H1 (cell line): ENCODE measurements around the gene TMEM185A. TPM values are rescaled to one million over a fixed set of nuclear protein-coding genes. Genes with fewer than 3 reads are reported as not detected.

Experiments
- CTCF ChIA-PET: fragments of 300-600 bp; sonication (Branson Sonifier 250); formaldehyde crosslinking; loops from one replicate; lab custom pipeline; 2021; ENCODE audit not compliant: partially characterized antibody; lab: Charles Lee
- POLR2A ChIA-PET: fragments of 300-600 bp; sonication (Branson Sonifier 250); formaldehyde crosslinking; loops from one replicate; lab custom pipeline; 2021; ENCODE audit warnings: inconsistent platforms; ENCODE audit not compliant: partially characterized antibody; lab: Charles Lee
- DNase-seq, 2 experiments: peaks; one replicate each; pipeline versions ENCODE4 v3.0.0 to v3.0.0-alpha.2; 2010 to 2022; ENCODE audit warnings: low spot score in 2 of 2, low read depth in 1 of 2, mixed read lengths in 1 of 2
- FAIRE-seq: peaks from 2 replicates; lab custom pipeline; 2011; peaks lifted over from hg19 to GRCh38; lab: Jason Lieb, UNC
- H2AFZ ChIP-seq: 2 replicates; pipeline ENCODE4 v1.8.1; 2012; ENCODE audit warnings: low read length, inconsistent platforms
- H2AK5ac ChIP-seq: 2 replicates; pipeline ENCODE4 v1.6.1; 2013; ENCODE audit warnings: low read depth, low read length
- H2BK120ac ChIP-seq: replicated peaks from 2 replicates; pipeline ENCODE3; 2013; ENCODE audit warnings: low read depth, low read length, inconsistent platforms
- H2BK12ac ChIP-seq: 2 replicates; pipeline ENCODE4 v1.6.1; 2013; ENCODE audit warnings: low read depth, low read length
- H2BK15ac ChIP-seq: 2 replicates; pipeline ENCODE4 v1.6.1; 2013; ENCODE audit warnings: low read length
- H2BK20ac ChIP-seq: 2 replicates; pipeline ENCODE4 v1.6.1; 2013; ENCODE audit warnings: low read length
- H2BK5ac ChIP-seq: 2 replicates; pipeline ENCODE4 v1.6.1; 2013; ENCODE audit warnings: low read depth, low read length
- H3K14ac ChIP-seq: 2 replicates; pipeline ENCODE4 v1.6.1; 2013; ENCODE audit warnings: inconsistent platforms; ENCODE audit not compliant: insufficient read length
- H3K18ac ChIP-seq: 2 replicates; pipeline ENCODE4 v1.6.1; 2013; ENCODE audit warnings: low read length; ENCODE audit errors: extremely low read depth
- H3K23ac ChIP-seq: 2 replicates; pipeline ENCODE4 v1.6.1; 2013; ENCODE audit warnings: inconsistent platforms; ENCODE audit not compliant: insufficient read length
- H3K23me2 ChIP-seq: 2 replicates; pipeline ENCODE4 v1.6.1; 2013; ENCODE audit warnings: low read depth, low read length
- H3K27ac ChIP-seq: 2 replicates; pipeline ENCODE4 v1.6.1; 2011; ENCODE audit warnings: low read depth, low read length, inconsistent platforms
- H3K27me3 ChIP-seq, 4 experiments: replicated peaks in 1 of 4; 1 replicate in 1 of 4; 2 replicates in 3 of 4; pipeline versions ENCODE4 v1.6.1 to v1.8.1; 2011 to 2013; ENCODE audit warnings: low read length in 3 of 4, mild to moderate bottlenecking in 3 of 4, inconsistent platforms in 2 of 4, mixed read lengths in 2 of 4, moderate library complexity in 1 of 4; ENCODE audit not compliant: control insufficient read depth in 3 of 4, insufficient read depth in 3 of 4; ENCODE audit errors: extremely low read depth in 1 of 4
- H3K36me3 ChIP-seq, 4 experiments: 2 replicates each; pipeline versions ENCODE4 v1.6.1 to v1.8.1; 2011 to 2013; ENCODE audit warnings: mild to moderate bottlenecking in 4 of 4, low read length in 3 of 4, moderate library complexity in 2 of 4, control low read depth in 1 of 4, inconsistent platforms in 1 of 4; ENCODE audit not compliant: insufficient read depth in 4 of 4, control insufficient read depth in 2 of 4
- H3K4ac ChIP-seq: replicated peaks from 2 replicates; pipeline ENCODE3; 2013; ENCODE audit warnings: low read length, low read depth, mixed read lengths, inconsistent platforms; ENCODE audit not compliant: insufficient read length
- H3K4me1 ChIP-seq, 4 experiments: replicated peaks in 1 of 4; 1 replicate in 1 of 4; 2 replicates in 3 of 4; pipeline versions ENCODE4 v1.6.1 to v1.8.1; 2011 to 2013; ENCODE audit warnings: low read length in 3 of 4, inconsistent platforms in 2 of 4, mixed read lengths in 1 of 4; ENCODE audit not compliant: insufficient read depth in 4 of 4, control insufficient read depth in 3 of 4
- H3K4me2 ChIP-seq, 2 experiments: 2 replicates each; pipeline versions ENCODE4 v1.6.1 to v1.8.1; 2011 to 2013; ENCODE audit warnings: low read depth in 2 of 2, low read length in 2 of 2, control low read depth in 1 of 2, inconsistent platforms in 1 of 2, mild to moderate bottlenecking in 1 of 2; ENCODE audit not compliant: insufficient read depth in 1 of 2
- H3K4me3 ChIP-seq, 4 experiments: fragments of 200-600, 300-600 bp in 1 of 4; sonication (generic), shearing (Covaris generic), sonication (Bioruptor Twin) in 1 of 4; 2 replicates each; pipeline versions ENCODE4 v1.5.1 to v1.8.1; 2011 to 2016; ENCODE audit warnings: low read length in 4 of 4, low read depth in 3 of 4, control low read depth in 2 of 4, inconsistent platforms in 2 of 4, mild to moderate bottlenecking in 2 of 4, mixed read lengths in 1 of 4, moderate library complexity in 1 of 4; ENCODE audit not compliant: insufficient read depth in 2 of 4; ENCODE audit errors: extremely low read depth in 1 of 4
- H3K56ac ChIP-seq: replicated peaks from 2 replicates; pipeline ENCODE3; 2013; ENCODE audit warnings: low read depth, mild to moderate bottlenecking, mixed read lengths, low read length, inconsistent platforms; ENCODE audit not compliant: insufficient read length
- H3K79me1 ChIP-seq: 2 replicates; pipeline ENCODE4 v1.6.1; 2013; ENCODE audit warnings: low read depth, low read length, control low read depth
- H3K79me2 ChIP-seq, 2 experiments: 2 replicates each; pipeline versions ENCODE4 v1.6.1 to v1.8.1; 2012 to 2013; ENCODE audit warnings: low read length in 2 of 2, mild to moderate bottlenecking in 2 of 2, inconsistent platforms in 1 of 2; ENCODE audit not compliant: insufficient read depth in 2 of 2, control insufficient read depth in 1 of 2
- H3K9ac ChIP-seq, 4 experiments: replicated peaks in 1 of 4; 1 replicate in 1 of 4; 2 replicates in 3 of 4; pipeline versions ENCODE4 v1.6.1 to v1.8.1; 2011 to 2013; ENCODE audit warnings: low read depth in 3 of 4, low read length in 3 of 4, control low read depth in 2 of 4, mild to moderate bottlenecking in 2 of 4, moderate library complexity in 2 of 4, inconsistent platforms in 1 of 4; ENCODE audit errors: extremely low read depth in 1 of 4
- H3K9me3 ChIP-seq, 2 experiments: 2 replicates each; pipeline versions ENCODE4 v1.6.1 to v1.8.1; 2012 to 2013; ENCODE audit warnings: mild to moderate bottlenecking in 2 of 2, moderate library complexity in 2 of 2, control low read depth in 1 of 2, inconsistent platforms in 1 of 2, low read depth in 1 of 2, low read length in 1 of 2, mixed read lengths in 1 of 2; ENCODE audit not compliant: insufficient read depth in 2 of 2
- H4K20me1 ChIP-seq, 2 experiments: replicated peaks in 1 of 2; 2 replicates each; pipeline versions ENCODE3 to v1.8.1; 2011 to 2013; ENCODE audit warnings: inconsistent platforms in 2 of 2, low read length in 2 of 2, mild to moderate bottlenecking in 1 of 2; ENCODE audit not compliant: insufficient read depth in 2 of 2, control insufficient read depth in 1 of 2
- H4K5ac ChIP-seq: 2 replicates; pipeline ENCODE4 v1.6.1; 2013; ENCODE audit warnings: low read length, low read depth, mixed read lengths, inconsistent platforms; ENCODE audit not compliant: insufficient read length
- H4K8ac ChIP-seq: 2 replicates; pipeline ENCODE4 v1.8.0; 2013; ENCODE audit warnings: mild to moderate bottlenecking, moderate library complexity, low read length, inconsistent platforms; ENCODE audit not compliant: insufficient read depth; ENCODE audit errors: extremely low read depth
- H4K91ac ChIP-seq: replicated peaks from 2 replicates; pipeline ENCODE3; 2013; ENCODE audit warnings: low read length, mixed read lengths, inconsistent platforms; ENCODE audit not compliant: insufficient read length
- CBX8 ChIP-seq: fragments of 300-800, 300-1000 bp; sonication (generic); IDR thresholded peaks from 2 replicates; pipeline ENCODE4 v1.7.1; 2016; ENCODE audit warnings: low read depth, low read length, borderline replicate concordance
- CTCF ChIP-seq, 3 experiments: IDR thresholded peaks; 1 replicate in 2 of 3; 2 replicates in 1 of 3; pipeline versions ENCODE4 v1.5.1 to v1.6.1; 2011; ENCODE audit warnings: low read length in 3 of 3, mild to moderate bottlenecking in 3 of 3, inconsistent platforms in 2 of 3, low read depth in 1 of 3, moderate library complexity in 1 of 3; ENCODE audit not compliant: insufficient read depth in 1 of 3; ENCODE audit errors: control extremely low read depth in 1 of 3
- JUN ChIP-seq: IDR thresholded peaks from 2 replicates; pipeline ENCODE4 v1.6.1; 2011; ENCODE audit warnings: low read depth, mild to moderate bottlenecking, improper control_type of control experiment, low read length
- KDM1A ChIP-seq: fragments of 200-600, 300-600 bp; sonication (generic); IDR thresholded peaks from 2 replicates; pipeline ENCODE4 v1.7.1; 2016; ENCODE audit warnings: mild to moderate bottlenecking, low read length, borderline replicate concordance
- NANOG ChIP-seq: IDR thresholded peaks from 2 replicates; pipeline ENCODE4 v1.6.1; 2011; ENCODE audit warnings: low read length, low read depth, mild to moderate bottlenecking, inconsistent platforms; ENCODE audit not compliant: insufficient read depth, poor library complexity, severe bottlenecking
- SP2 ChIP-seq: IDR thresholded peaks from 2 replicates; pipeline ENCODE4 v1.6.1; 2012; ENCODE audit warnings: mild to moderate bottlenecking, low read length, inconsistent platforms
- SP4 ChIP-seq: IDR thresholded peaks from 2 replicates; pipeline ENCODE4 v1.6.1; 2012; ENCODE audit warnings: low read length, inconsistent platforms
- SUZ12 ChIP-seq: fragments of 200-600 bp; sonication (generic); IDR thresholded peaks from 2 replicates; pipeline ENCODE4 v1.6.1; 2012; ENCODE audit warnings: mild to moderate bottlenecking, inconsistent platforms, low read length, moderate library complexity, mixed read lengths
- TBP ChIP-seq: IDR thresholded peaks from 2 replicates; pipeline ENCODE4 v1.6.1; 2011; ENCODE audit warnings: low read depth, low read length, improper control_type of control experiment
- WGBS, 2 experiments: shearing (Covaris generic) in 1 of 2; methylation state at CpG; one replicate each; pipeline versions ENCODE4 v1.1.6 to v1.1.7; 2013 to 2015; ENCODE audit warnings: low lambda C conversion rate in 2 of 2, mixed read lengths in 2 of 2, inconsistent platforms in 1 of 2, low coverage in 1 of 2, missing lambda C conversion rate in 1 of 2; ENCODE audit not compliant: insufficient replicate concordance in 2 of 2, insufficient coverage in 1 of 2, insufficient read length in 1 of 2; ENCODE audit errors: extremely low coverage in 1 of 2, missing lambda C conversion rate in 1 of 2; 5-methylcytosine and 5-hydroxymethylcytosine counted together
- polyA plus RNA-seq, 7 experiments: library from polyadenylated mRNA; depleted of rRNA in 3 of 7; stranded (reverse) in 5 of 7; unstranded in 2 of 7; fragments of >200 nt in 5 of 7; fragments of 200-250 nt in 2 of 7; gene quantifications; 1 replicate in 5 of 7; 2 replicates in 1 of 7; 4 replicates in 1 of 7; pipeline versions ENCODE4 v1.2.1 to v1.2.3, GENCODE V29; 2011 to 2013; ENCODE audit warnings: missing spikeins in 2 of 7, mixed read lengths in 2 of 7
- total RNA-seq: library from RNA; stranded (reverse); fragmentation: NEBNext Ultra II Directional; extraction: Animal tissue kit (Norgen Biotek cat#: 25700); gene quantifications from 2 replicates; pipeline ENCODE4 v1.2.1, GENCODE V29; 2021
- TF ChIP-seq, protein P1 (sequence below): IDR thresholded peaks from 2 replicates; pipeline ENCODE4 v1.6.1; 2012; ENCODE audit warnings: inconsistent platforms

The TMEM185A gene
- total and polyA plus RNA-seq, 2 of the 8 experiments (the other 6 are each of a cell fraction or from before 2014, with no cell fraction given): 15.0 to 26.5 TPM

- no peak overlapping the region for H3K27ac ChIP-seq
- CTCF ChIA-PET: no interaction called here
- DNase-seq (no peak), FAIRE-seq (no peak)
- H3K4me3 ChIP-seq: no peak overlapping the region
- TF ChIP-seq JUN: no peak
- TF ChIP-seq TBP: no peak
- no peak for TF ChIP-seq SUZ12
- no peak for TF ChIP-seq CTCF (IDR thresholded peaks at IDR 0.05; ENCODE audit: control extremely low read depth in 1 of 3, insufficient read depth in 1 of 3, low read depth in 1 of 3, low read length in 3 of 3)
- TF ChIP-seq CBX8: no peak
- TF ChIP-seq KDM1A: no peak
- TF ChIP-seq NANOG: no peak
- TF ChIP-seq SP2: no peak
- no peak for TF ChIP-seq SP4
- TF ChIP-seq, protein P1, sequence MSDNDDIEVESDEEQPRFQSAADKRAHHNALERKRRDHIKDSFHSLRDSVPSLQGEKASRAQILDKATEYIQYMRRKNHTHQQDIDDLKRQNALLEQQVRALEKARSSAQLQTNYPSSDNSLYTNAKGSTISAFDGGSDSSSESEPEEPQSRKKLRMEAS: no peak
- H2AK5ac ChIP-seq: no peak overlapping the region
- no peak overlapping the region for H3K56ac ChIP-seq
- no peak overlapping the region for H4K5ac ChIP-seq
- no peaks in the 10 kb centered on the region for H4K20me1 ChIP-seq
- no peaks in the 10 kb centered on the region for H3K4me1 ChIP-seq
- 90% methylated on average over 6 of the region's 6 CpGs; no CpG with 5 or more reads in 1 of the 2 experiments for WGBS, 2 experiments
- H3K27me3 ChIP-seq: no peaks in the 10 kb centered on the region
- no peak overlapping the region for H3K23ac ChIP-seq
- no peak overlapping the region for H3K4me2 ChIP-seq
- H4K8ac ChIP-seq: no peak overlapping the region
- H3K9ac ChIP-seq: no peak overlapping the region
- no peak overlapping the region for H2BK12ac ChIP-seq
- no peak overlapping the region for H2BK15ac ChIP-seq
- H3K4ac ChIP-seq: no peak overlapping the region
- H4K91ac ChIP-seq: no peak overlapping the region
- no peak overlapping the region for H2BK20ac ChIP-seq
- no peaks in the 10 kb centered on the region for H3K79me1 ChIP-seq
- POLR2A ChIA-PET: no interaction called here
- H3K9me3 ChIP-seq: no peaks in the 10 kb centered on the region
- no peaks in the 10 kb centered on the region for H3K23me2 ChIP-seq
- no peak overlapping the region for H2AFZ ChIP-seq
- H3K79me2 ChIP-seq: no peaks in the 10 kb centered on the region
- no peak overlapping the region for H3K14ac ChIP-seq
- H2BK5ac ChIP-seq: no peak overlapping the region
- no peak overlapping the region for H2BK120ac ChIP-seq
- H3K36me3 ChIP-seq: no peaks in the 10 kb centered on the region
- no peak overlapping the region for H3K18ac ChIP-seq
Observed at GRCh38 chrX:149570668-149571067, 60.9 kb downstream of the TMEM185A start.
